HEK293 (cell line): Measurements from ENCODE around the gene GATC.

ENCODE experiments used
- FEZF1 ChIP-seq: fragments of 450-650 bp; formaldehyde crosslinking; IDR thresholded peaks from 2 replicates; pipeline ENCODE4 v1.5.1; 2016; ENCODE audit warnings: missing biosample characterization, missing genetic modification characterization
- GLIS2 ChIP-seq: fragments of 450-650 bp; formaldehyde crosslinking; IDR thresholded peaks from 2 replicates; pipeline ENCODE4 v1.5.1; 2016; ENCODE audit warnings: missing biosample characterization, missing genetic modification characterization
- KLF9 ChIP-seq: fragments of 450-650 bp; formaldehyde crosslinking; IDR thresholded peaks from 2 replicates; pipeline ENCODE4 v1.5.1; 2016; ENCODE audit warnings: missing biosample characterization, missing genetic modification characterization, low read depth
- MYNN ChIP-seq: fragments of 450-650 bp; formaldehyde crosslinking; IDR thresholded peaks from 2 replicates; pipeline ENCODE4 v1.5.1; 2016; ENCODE audit warnings: missing biosample characterization, missing genetic modification characterization, borderline replicate concordance
- SP3 ChIP-seq: fragments of 450-650 bp; formaldehyde crosslinking; IDR thresholded peaks from 2 replicates; pipeline ENCODE4 v1.5.1; 2016; ENCODE audit warnings: missing biosample characterization, missing genetic modification characterization
- YY1 ChIP-seq: fragments of 450-650 bp; formaldehyde crosslinking; IDR thresholded peaks from 2 replicates; pipeline ENCODE4 v1.5.1; 2018; ENCODE audit warnings: missing biosample characterization, missing genetic modification characterization
- YY2 ChIP-seq: fragments of 450-650 bp; formaldehyde crosslinking; IDR thresholded peaks from 2 replicates; pipeline ENCODE4 v1.5.1; 2016; ENCODE audit warnings: missing biosample characterization, missing genetic modification characterization
- ZBTB7A ChIP-seq: fragments of 450-650 bp; formaldehyde crosslinking; IDR thresholded peaks from 2 replicates; pipeline ENCODE4 v1.5.1; 2016; ENCODE audit warnings: low read depth, missing biosample characterization, missing genetic modification characterization
- ZFHX2 ChIP-seq: fragments of 450-650 bp; formaldehyde crosslinking; conservative IDR thresholded peaks from 2 replicates; pipeline ENCODE4 v1.5.1; 2016; ENCODE audit warnings: missing biosample characterization, missing genetic modification characterization
- ZNF169 ChIP-seq: fragments of 450-650 bp; formaldehyde crosslinking; IDR thresholded peaks from 2 replicates; pipeline ENCODE4 v1.5.1; 2016; ENCODE audit warnings: missing biosample characterization, missing genetic modification characterization
- ZNF2 ChIP-seq: fragments of 450-650 bp; formaldehyde crosslinking; IDR thresholded peaks from 2 replicates; pipeline ENCODE4 v1.5.1; 2016; ENCODE audit warnings: missing biosample characterization, missing genetic modification characterization
- ZNF223 ChIP-seq: fragments of 450-650 bp; formaldehyde crosslinking; IDR thresholded peaks from 2 replicates; pipeline ENCODE4 v1.5.1; 2016; ENCODE audit warnings: missing biosample characterization, missing genetic modification characterization
- ZNF341 ChIP-seq: fragments of 450-650 bp; formaldehyde crosslinking; IDR thresholded peaks from 2 replicates; pipeline ENCODE4; 2016; ENCODE audit warnings: low read depth, missing biosample characterization, missing genetic modification characterization
- ZNF391 ChIP-seq: fragments of 450-650 bp; formaldehyde crosslinking; IDR thresholded peaks from 2 replicates; pipeline ENCODE4 v1.5.1; 2016; ENCODE audit warnings: low read depth, missing biosample characterization, missing genetic modification characterization, borderline replicate concordance
- ZNF529 ChIP-seq: fragments of 450-650 bp; formaldehyde crosslinking; IDR thresholded peaks from 2 replicates; pipeline ENCODE4 v1.5.1; 2017; ENCODE audit warnings: missing genetic modification characterization, missing biosample characterization; ENCODE audit not compliant: insufficient replicate concordance
- ZNF600 ChIP-seq: fragments of 450-650 bp; formaldehyde crosslinking; IDR thresholded peaks from 2 replicates; pipeline ENCODE4 v1.5.1; 2016; ENCODE audit warnings: missing biosample characterization, missing genetic modification characterization
- ZNF830 ChIP-seq: fragments of 450-650 bp; IDR thresholded peaks from 2 replicates; pipeline ENCODE4 v1.5.0; 2018; ENCODE audit warnings: missing biosample characterization, missing genetic modification characterization, low read depth, mild to moderate bottlenecking, moderate library complexity
- TF ChIP-seq, protein P1 (sequence below): IDR thresholded peaks from 2 replicates; pipeline ENCODE4 v1.6.1; 2011; ENCODE audit warnings: mild to moderate bottlenecking, low read depth, low read length, borderline replicate concordance
- TF ChIP-seq, protein P2 (sequence below): fragments of 450-650 bp; formaldehyde crosslinking; IDR thresholded peaks from 2 replicates; pipeline ENCODE4 v1.5.1; 2016; ENCODE audit warnings: missing biosample characterization, missing genetic modification characterization
- TF ChIP-seq, protein P3 (sequence below): fragments of 450-650 bp; formaldehyde crosslinking; conservative IDR thresholded peaks from 2 replicates; pipeline ENCODE4 v1.5.1; 2016; ENCODE audit warnings: low read depth, missing biosample characterization, missing genetic modification characterization
- TF ChIP-seq, protein P4 (sequence below): fragments of 450-650 bp; formaldehyde crosslinking; IDR thresholded peaks from 2 replicates; pipeline ENCODE4 v1.5.1; 2016; ENCODE audit warnings: missing biosample characterization, missing genetic modification characterization

The GATC gene

DNA sequence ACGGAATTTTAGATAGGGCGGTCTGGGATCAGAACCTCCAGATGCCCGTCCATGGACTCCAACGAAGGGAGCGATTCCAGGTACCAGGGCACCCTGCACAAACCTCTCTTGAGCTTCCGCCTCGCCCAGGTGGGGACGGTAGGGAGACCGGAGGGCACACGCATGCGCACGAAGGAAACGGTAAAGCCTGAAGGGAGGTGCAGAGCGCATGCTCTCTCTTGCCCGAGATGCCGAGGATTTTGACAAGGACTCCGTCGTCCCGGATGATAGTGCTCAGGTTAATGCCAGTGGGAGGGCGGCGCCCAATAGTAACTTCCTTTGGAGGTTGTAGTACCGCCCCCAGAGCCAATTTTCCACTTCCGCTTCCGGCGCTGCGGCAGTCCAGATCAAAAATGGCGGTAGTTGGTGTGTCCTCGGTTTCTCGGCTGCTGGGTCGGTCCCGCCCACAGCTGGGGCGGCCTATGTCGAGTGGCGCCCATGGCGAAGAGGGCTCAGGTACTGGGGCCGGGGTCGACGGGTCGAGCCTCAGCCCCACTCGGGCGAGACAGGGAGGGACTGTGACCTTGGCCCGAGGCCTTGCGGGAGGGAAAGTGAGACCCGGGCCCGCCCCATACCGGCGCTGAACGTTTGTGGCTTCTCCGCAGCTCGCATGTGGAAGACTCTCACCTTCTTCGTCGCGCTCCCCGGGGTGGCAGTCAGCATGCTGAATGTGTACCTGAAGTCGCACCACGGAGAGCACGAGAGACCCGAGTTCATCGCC is 8.3 kb upstream of the GATC start, which contains the start of gene COX6A1 (continued):
- TF ChIP-seq GLIS2 (tag by site-specific recombination): peak; percentile 42; the same call in 1 of the 2 replicates
- TF ChIP-seq YY2: peak; percentile 81
- no peak; the same call in 1 of the 2 replicates for TF ChIP-seq ZNF2 (tag by site-specific recombination)
- TF ChIP-seq ZBTB7A (tag by site-specific recombination): 0 out of 2 replicates have a peak, but pooled peaks have one; percentile 54
- peak; percentile 81 for TF ChIP-seq YY1
- TF ChIP-seq, protein P1, sequence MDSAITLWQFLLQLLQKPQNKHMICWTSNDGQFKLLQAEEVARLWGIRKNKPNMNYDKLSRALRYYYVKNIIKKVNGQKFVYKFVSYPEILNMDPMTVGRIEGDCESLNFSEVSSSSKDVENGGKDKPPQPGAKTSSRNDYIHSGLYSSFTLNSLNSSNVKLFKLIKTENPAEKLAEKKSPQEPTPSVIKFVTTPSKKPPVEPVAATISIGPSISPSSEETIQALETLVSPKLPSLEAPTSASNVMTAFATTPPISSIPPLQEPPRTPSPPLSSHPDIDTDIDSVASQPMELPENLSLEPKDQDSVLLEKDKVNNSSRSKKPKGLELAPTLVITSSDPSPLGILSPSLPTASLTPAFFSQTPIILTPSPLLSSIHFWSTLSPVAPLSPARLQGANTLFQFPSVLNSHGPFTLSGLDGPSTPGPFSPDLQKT: peak; percentile 56; the same call in 1 of the 2 replicates
- no peak for TF ChIP-seq ZNF169 (tag by site-specific recombination)
- TF ChIP-seq ZNF223: no peak
- no peak for TF ChIP-seq FEZF1 (tag by site-specific recombination)
- no peak for TF ChIP-seq ZNF529 (tag by site-specific recombination)
- TF ChIP-seq, protein P2, sequence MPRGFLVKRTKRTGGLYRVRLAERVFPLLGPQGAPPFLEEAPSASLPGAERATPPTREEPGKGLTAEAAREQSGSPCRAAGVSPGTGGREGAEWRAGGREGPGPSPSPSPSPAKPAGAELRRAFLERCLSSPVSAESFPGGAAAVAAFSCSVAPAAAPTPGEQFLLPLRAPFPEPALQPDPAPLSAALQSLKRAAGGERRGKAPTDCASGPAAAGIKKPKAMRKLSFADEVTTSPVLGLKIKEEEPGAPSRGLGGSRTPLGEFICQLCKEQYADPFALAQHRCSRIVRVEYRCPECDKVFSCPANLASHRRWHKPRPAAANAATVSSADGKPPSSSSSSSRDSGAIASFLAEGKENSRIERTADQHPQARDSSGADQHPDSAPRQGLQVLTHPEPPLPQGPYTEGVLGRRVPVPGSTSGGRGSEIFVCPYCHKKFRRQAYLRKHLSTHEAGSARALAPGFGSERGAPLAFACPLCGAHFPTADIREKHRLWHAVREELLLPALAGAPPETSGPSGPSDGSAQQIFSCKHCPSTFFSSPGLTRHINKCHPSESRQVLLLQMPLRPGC (tag by site-specific recombination): peak; percentile 61; the same call in 1 of the 2 replicates
- peak; percentile 70 for TF ChIP-seq ZFHX2 (tag by site-specific recombination)
- peak; percentile 85 for TF ChIP-seq SP3 (tag by site-specific recombination)
- TF ChIP-seq, protein P3, sequence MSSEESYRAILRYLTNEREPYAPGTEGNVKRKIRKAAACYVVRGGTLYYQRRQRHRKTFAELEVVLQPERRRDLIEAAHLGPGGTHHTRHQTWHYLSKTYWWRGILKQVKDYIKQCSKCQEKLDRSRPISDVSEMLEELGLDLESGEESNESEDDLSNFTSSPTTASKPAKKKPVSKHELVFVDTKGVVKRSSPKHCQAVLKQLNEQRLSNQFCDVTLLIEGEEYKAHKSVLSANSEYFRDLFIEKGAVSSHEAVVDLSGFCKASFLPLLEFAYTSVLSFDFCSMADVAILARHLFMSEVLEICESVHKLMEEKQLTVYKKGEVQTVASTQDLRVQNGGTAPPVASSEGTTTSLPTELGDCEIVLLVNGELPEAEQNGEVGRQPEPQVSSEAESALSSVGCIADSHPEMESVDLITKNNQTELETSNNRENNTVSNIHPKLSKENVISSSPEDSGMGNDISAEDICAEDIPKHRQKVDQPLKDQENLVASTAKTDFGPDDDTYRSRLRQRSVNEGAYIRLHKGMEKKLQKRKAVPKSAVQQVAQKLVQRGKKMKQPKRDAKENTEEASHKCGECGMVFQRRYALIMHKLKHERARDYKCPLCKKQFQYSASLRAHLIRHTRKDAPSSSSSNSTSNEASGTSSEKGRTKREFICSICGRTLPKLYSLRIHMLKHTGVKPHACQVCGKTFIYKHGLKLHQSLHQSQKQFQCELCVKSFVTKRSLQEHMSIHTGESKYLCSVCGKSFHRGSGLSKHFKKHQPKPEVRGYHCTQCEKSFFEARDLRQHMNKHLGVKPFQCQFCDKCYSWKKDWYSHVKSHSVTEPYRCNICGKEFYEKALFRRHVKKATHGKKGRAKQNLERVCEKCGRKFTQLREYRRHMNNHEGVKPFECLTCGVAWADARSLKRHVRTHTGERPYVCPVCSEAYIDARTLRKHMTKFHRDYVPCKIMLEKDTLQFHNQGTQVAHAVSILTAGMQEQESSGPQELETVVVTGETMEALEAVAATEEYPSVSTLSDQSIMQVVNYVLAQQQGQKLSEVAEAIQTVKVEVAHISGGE: peak; percentile 85
- TF ChIP-seq MYNN (tag by site-specific recombination): no peak
- TF ChIP-seq, protein P4, sequence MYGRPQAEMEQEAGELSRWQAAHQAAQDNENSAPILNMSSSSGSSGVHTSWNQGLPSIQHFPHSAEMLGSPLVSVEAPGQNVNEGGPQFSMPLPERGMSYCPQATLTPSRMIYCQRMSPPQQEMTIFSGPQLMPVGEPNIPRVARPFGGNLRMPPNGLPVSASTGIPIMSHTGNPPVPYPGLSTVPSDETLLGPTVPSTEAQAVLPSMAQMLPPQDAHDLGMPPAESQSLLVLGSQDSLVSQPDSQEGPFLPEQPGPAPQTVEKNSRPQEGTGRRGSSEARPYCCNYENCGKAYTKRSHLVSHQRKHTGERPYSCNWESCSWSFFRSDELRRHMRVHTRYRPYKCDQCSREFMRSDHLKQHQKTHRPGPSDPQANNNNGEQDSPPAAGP (tag by site-specific recombination): peak; percentile 66; the same call in 1 of the 2 replicates
- peak; percentile 87 for TF ChIP-seq ZNF600 (tag by site-specific recombination)
- TF ChIP-seq ZNF391 (tag by site-specific recombination): peak; percentile 48; the same call in 1 of the 2 replicates
- peak; percentile 76 for TF ChIP-seq ZNF341 (tag by site-specific recombination)
- TF ChIP-seq ZNF830: no peak
- TF ChIP-seq KLF9 (tag by site-specific recombination): peak; percentile 94
